Measurements from ENCODE around the gene WNT3. TPM values are rescaled to one million over a fixed set of nuclear protein-coding genes. Genes with fewer than 3 reads are reported as not detected.

Gene WNT3
- polyA plus RNA-seq, 2 of the 4 experiments (the other 2 are of a cell fraction) = 8.3 to 10.8 TPM

- TF ChIP-seq, protein P1, sequence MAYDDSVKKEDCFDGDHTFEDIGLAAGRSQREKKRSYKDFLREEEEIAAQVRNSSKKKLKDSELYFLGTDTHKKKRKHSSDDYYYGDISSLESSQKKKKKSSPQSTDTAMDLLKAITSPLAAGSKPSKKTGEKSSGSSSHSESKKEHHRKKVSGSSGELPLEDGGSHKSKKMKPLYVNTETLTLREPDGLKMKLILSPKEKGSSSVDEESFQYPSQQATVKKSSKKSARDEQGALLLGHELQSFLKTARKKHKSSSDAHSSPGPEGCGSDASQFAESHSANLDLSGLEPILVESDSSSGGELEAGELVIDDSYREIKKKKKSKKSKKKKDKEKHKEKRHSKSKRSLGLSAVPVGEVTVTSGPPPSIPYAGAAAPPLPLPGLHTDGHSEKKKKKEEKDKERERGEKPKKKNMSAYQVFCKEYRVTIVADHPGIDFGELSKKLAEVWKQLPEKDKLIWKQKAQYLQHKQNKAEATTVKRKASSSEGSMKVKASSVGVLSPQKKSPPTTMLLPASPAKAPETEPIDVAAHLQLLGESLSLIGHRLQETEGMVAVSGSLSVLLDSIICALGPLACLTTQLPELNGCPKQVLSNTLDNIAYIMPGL (CRISPR knock-in tag; IDR thresholded peaks at IDR 0.05; ENCODE audit: borderline replicate concordance) = no peak
- TF ChIP-seq TFCP2L1 (CRISPR knock-in tag; IDR thresholded peaks at IDR 0.05) = no peak
Measured at GRCh38 chr17:46859996-46860395, 41.5 kb upstream of the WNT3 start (continued).

DNA sequence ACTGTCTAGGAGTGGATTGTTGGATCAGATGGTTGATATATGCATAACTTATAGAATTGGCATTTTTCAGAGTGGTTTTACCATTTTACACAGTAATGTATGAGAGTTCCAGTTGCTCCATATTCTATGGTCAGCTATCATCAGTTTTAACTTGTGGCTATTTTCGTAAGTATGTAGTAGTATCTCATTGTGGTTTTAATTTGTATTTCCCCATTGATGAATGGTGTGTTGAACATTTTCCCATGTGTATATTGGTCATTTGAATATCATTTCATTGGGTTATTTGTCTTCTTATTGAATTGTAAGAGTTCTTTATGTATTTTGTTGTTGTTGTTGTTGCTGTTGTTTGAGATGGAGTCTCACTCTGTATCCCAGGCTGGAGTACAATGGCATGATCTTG lies 39.1 kb upstream of the WNT3 start:
- Histone ChIP-seq H3K9me3 (no peaks in the 10 kb centered on the region), H3K4me2 (no peak overlapping the region), H3K27ac (no peak overlapping the region), H3K4me1 (no peaks in the 10 kb centered on the region), H3K4me3 (no peak overlapping the region)
- no peak for ATAC-seq
- FAIRE-seq = no peak
- TF ChIP-seq HDAC2 (IDR thresholded peaks at IDR 0.05) = no peak
- no peak for TF ChIP-seq ELK1 (IDR thresholded peaks at IDR 0.05; ENCODE audit: low read depth, low read length)
- TF ChIP-seq FOSL2 (IDR thresholded peaks at IDR 0.05) = no peak
- TF ChIP-seq FOSL2 (CRISPR knock-in tag; IDR thresholded peaks at IDR 0.05) = no peak
- TF ChIP-seq POLR2AphosphoS2 (conservative IDR thresholded peaks at IDR 0.05; ENCODE audit: low read length) = no peak
- no peak for TF ChIP-seq HOXB5 (CRISPR knock-in tag; IDR thresholded peaks at IDR 0.05)
- TF ChIP-seq MAFK (IDR thresholded peaks at IDR 0.05; ENCODE audit: partially characterized antibody) = no peak
- DNase-seq (ENCODE audit: low read depth in 1 of 2, low spot score in 1 of 2) = no peak
- ChIA-PET POLR2A (no interaction called here), CTCF (interaction anchor here (0.6 to 5.3 kb wide), 4 partner anchors 15 to 768 kb away, joined by 3 to 32 read pairs (median 8); no protein-coding TSS in a partner anchor)
- WGBS (ENCODE audit: missing lambda C conversion rate) = 96% methylated on average over 1 of the region's 1 CpG

- Histone ChIP-seq H3K4me1 (peaks cover 5% of the 10 kb centered on the region; the same call in 1 of the 3 replicates), H3K4me2 (no peak overlapping the region), H3K9me3 (no peaks in the 10 kb centered on the region), H3K4me3 (no peak overlapping the region), H3K27ac (no peak overlapping the region)
- DNase-seq (ENCODE audit: low read depth in 1 of 2, low spot score in 1 of 2) = no peak
- ChIA-PET POLR2A (no interaction called here), CTCF (interaction anchor here (1.3 to 5.3 kb wide), 5 partner anchors 10 to 88 kb away, joined by 3 to 32 read pairs (median 10); no protein-coding TSS in a partner anchor)
- WGBS (ENCODE audit: missing lambda C conversion rate) = 61% methylated on average over 4 of the region's 4 CpGs
- no peak for FAIRE-seq
- TF ChIP-seq HOXA7 (CRISPR knock-in tag; IDR thresholded peaks at IDR 0.05) (no peak), POLR2A (IDR thresholded peaks at IDR 0.05; ENCODE audit: low read length) (no peak), NPAS2 (CRISPR knock-in tag; IDR thresholded peaks at IDR 0.05; ENCODE audit: borderline replicate concordance) (no peak), NFE2L2 (conservative IDR thresholded peaks at IDR 0.05; ENCODE audit: low read length) (no peak), HOXB5 (CRISPR knock-in tag; IDR thresholded peaks at IDR 0.05) (no peak), ZFP36 (IDR thresholded peaks at IDR 0.05; ENCODE audit: borderline replicate concordance, partially characterized antibody) (no peak), MAX (IDR thresholded peaks at IDR 0.05) (no peak), HDAC2 (IDR thresholded peaks at IDR 0.05) (no peak), SMC3 (IDR thresholded peaks at IDR 0.05) (no peak), CEBPB (IDR thresholded peaks at IDR 0.05) (no peak), ZC3H11A (IDR thresholded peaks at IDR 0.05) (no peak)
- no peak for ATAC-seq
Measured at GRCh38 chr17:46854948-46855347, 36.5 kb upstream of the WNT3 start.

DNA sequence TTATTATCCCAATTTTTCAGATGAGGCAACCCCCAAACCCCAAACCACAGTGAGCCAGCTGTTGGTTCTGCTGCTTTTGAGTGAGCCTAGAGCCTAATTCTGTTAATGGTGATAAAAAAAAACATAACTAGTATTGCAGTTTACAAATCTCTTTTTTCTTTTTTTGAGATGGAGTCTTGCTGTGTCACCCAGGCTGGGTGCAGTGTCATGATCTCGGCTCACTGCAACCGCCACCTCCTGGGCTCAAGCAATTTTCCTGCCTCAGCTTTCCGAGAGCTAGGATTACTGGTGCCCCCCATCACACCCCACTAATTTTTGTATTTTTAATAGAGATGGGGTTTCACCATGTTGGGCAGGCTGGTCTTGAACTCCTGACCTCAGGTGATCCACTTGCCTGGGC lies 36.0 kb upstream of the WNT3 start:
- Histone ChIP-seq H3K4me2 (no peak overlapping the region), H3K4me3 (no peak overlapping the region), H3K27ac (no peak overlapping the region), H3K9me3 (no peaks in the 10 kb centered on the region), H3K4me1 (peaks cover 5% of the 10 kb centered on the region; the same call in 1 of the 3 replicates)
- ATAC-seq (no peak), DNase-seq (ENCODE audit: low read depth in 1 of 2, low spot score in 1 of 2) (no peak), FAIRE-seq (no peak)
- 97% methylated on average over 3 of the region's 3 CpGs for WGBS (ENCODE audit: missing lambda C conversion rate)
- TF ChIP-seq KDM1A (IDR thresholded peaks at IDR 0.05; ENCODE audit: low read depth) = no peak
- TF ChIP-seq CHD4 (IDR thresholded peaks at IDR 0.05; ENCODE audit: borderline replicate concordance) = no peak
- no peak for TF ChIP-seq EP300 (IDR thresholded peaks at IDR 0.05)
- TF ChIP-seq, protein P2, sequence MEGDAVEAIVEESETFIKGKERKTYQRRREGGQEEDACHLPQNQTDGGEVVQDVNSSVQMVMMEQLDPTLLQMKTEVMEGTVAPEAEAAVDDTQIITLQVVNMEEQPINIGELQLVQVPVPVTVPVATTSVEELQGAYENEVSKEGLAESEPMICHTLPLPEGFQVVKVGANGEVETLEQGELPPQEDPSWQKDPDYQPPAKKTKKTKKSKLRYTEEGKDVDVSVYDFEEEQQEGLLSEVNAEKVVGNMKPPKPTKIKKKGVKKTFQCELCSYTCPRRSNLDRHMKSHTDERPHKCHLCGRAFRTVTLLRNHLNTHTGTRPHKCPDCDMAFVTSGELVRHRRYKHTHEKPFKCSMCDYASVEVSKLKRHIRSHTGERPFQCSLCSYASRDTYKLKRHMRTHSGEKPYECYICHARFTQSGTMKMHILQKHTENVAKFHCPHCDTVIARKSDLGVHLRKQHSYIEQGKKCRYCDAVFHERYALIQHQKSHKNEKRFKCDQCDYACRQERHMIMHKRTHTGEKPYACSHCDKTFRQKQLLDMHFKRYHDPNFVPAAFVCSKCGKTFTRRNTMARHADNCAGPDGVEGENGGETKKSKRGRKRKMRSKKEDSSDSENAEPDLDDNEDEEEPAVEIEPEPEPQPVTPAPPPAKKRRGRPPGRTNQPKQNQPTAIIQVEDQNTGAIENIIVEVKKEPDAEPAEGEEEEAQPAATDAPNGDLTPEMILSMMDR (IDR thresholded peaks at IDR 0.05) = no peak
- no peak for TF ChIP-seq NPAS2 (CRISPR knock-in tag; IDR thresholded peaks at IDR 0.05; ENCODE audit: borderline replicate concordance)
- no peak for TF ChIP-seq CBX2 (IDR thresholded peaks at IDR 0.05; ENCODE audit: borderline replicate concordance, low read depth)
- no peak for TF ChIP-seq FOSB (CRISPR knock-in tag; IDR thresholded peaks at IDR 0.05)
- TF ChIP-seq HOXB13 (CRISPR knock-in tag; IDR thresholded peaks at IDR 0.05; ENCODE audit: low read depth) = no peak
- no peak for TF ChIP-seq HDAC2 (IDR thresholded peaks at IDR 0.05)
- TF ChIP-seq, protein P3, sequence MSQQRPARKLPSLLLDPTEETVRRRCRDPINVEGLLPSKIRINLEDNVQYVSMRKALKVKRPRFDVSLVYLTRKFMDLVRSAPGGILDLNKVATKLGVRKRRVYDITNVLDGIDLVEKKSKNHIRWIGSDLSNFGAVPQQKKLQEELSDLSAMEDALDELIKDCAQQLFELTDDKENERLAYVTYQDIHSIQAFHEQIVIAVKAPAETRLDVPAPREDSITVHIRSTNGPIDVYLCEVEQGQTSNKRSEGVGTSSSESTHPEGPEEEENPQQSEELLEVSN (IDR thresholded peaks at IDR 0.05; ENCODE audit: borderline replicate concordance, low read depth) = no peak
- no peak for TF ChIP-seq MAX (IDR thresholded peaks at IDR 0.05)
- no peak for TF ChIP-seq SMC3 (IDR thresholded peaks at IDR 0.05)
- TF ChIP-seq CHD2 (IDR thresholded peaks at IDR 0.05; ENCODE audit: low read length, partially characterized antibody) = no peak
- POLR2A ChIA-PET = no interaction called here
- CTCF ChIA-PET = interaction anchor here (1.9 to 5.3 kb wide), 4 partner anchors 11 to 88 kb away, joined by 6 to 32 read pairs (median 16); no protein-coding TSS in a partner anchor

All from A549 (cell line).